Measurements from ENCODE around the gene NHP2. TPM values are rescaled to one million over a fixed set of nuclear protein-coding genes. Genes with fewer than 3 reads are reported as not detected.

The NHP2 gene
- total RNA-seq, 3 donors from 2014 or later (not counting 1 experiment from before 2014, with no cell fraction given): 39.2 to 43.5 (median 40.2) TPM

- no peaks in the 10 kb centered on the region for H3K9me3 ChIP-seq (ENCODE audit: control insufficient read depth, insufficient read depth, low read length)
- H3K4me1 ChIP-seq (ENCODE audit: control insufficient read depth, insufficient read depth, low read length): peaks cover 58% of the 10 kb centered on the region
- ATAC-seq (no peak), DNase-seq (no peak)
- H3K27ac ChIP-seq (ENCODE audit: low read length): no peak overlapping the region
- H3K36me3 ChIP-seq (ENCODE audit: control insufficient read depth, insufficient read depth, low read length): no peaks in the 10 kb centered on the region
- peaks cover 24% of the 10 kb centered on the region for H3K27me3 ChIP-seq (ENCODE audit: control insufficient read depth, insufficient read depth, low read length)
- no peak overlapping the region for H3K4me3 Mint-ChIP-seq
- H3K9me3 Mint-ChIP-seq: no peaks in the 10 kb centered on the region
- H3K4me3 ChIP-seq (ENCODE audit: low read length): no peak overlapping the region
- 82% methylated on average over 38 of the region's 38 CpGs for WGBS (ENCODE audit: insufficient coverage)
- TF ChIP-seq CTCF (IDR thresholded peaks at IDR 0.05): no peak
- no peak overlapping the region for H3K27ac Mint-ChIP-seq
- intact Hi-C loops (cut with micrococcal nuclease): no loop called here
- H3K4me1 Mint-ChIP-seq: peaks cover 6 to 25% of the 10 kb centered on the region in 2 donors
- no peaks in the 10 kb centered on the region for H3K36me3 Mint-ChIP-seq
- peaks cover 5 to 24% of the 10 kb centered on the region in 2 donors for H3K27me3 Mint-ChIP-seq (ENCODE audit: low read depth in 2 of 2)
Observed at GRCh38 chr5:178121391-178122276, 32.1 kb downstream of the NHP2 start.

GRCh38 chr5:178120607-178121357, 32.9 kb downstream of the NHP2 start:
- H3K27ac Mint-ChIP-seq: peak overlapping the region in 1 of 2 donors; percentile 22
- peaks cover 11 to 34% of the 10 kb centered on the region in 2 donors for H3K4me1 Mint-ChIP-seq
- ATAC-seq (peak; percentile 36 to 51 (median 43)), DNase-seq (peak; percentile 54 to 93)
- peak; percentile 68 for TF ChIP-seq CTCF (IDR thresholded peaks at IDR 0.05)
- peaks cover 24% of the 10 kb centered on the region for H3K27me3 ChIP-seq (ENCODE audit: control insufficient read depth, insufficient read depth, low read length)
- H3K4me3 ChIP-seq (ENCODE audit: low read length): no peak overlapping the region
- H3K27ac ChIP-seq (ENCODE audit: low read length): no peak overlapping the region
- H3K9me3 ChIP-seq (ENCODE audit: control insufficient read depth, insufficient read depth, low read length): no peaks in the 10 kb centered on the region
- no peaks in the 10 kb centered on the region for H3K36me3 Mint-ChIP-seq
- peaks cover 66% of the 10 kb centered on the region for H3K4me1 ChIP-seq (ENCODE audit: control insufficient read depth, insufficient read depth, low read length)
- 32% methylated on average over 29 of the region's 29 CpGs for WGBS (ENCODE audit: insufficient coverage)
- no peaks in the 10 kb centered on the region for H3K9me3 Mint-ChIP-seq
- intact Hi-C loops (cut with micrococcal nuclease): no loop called here
- peak overlapping the region; percentile 25 for H3K4me3 Mint-ChIP-seq
- H3K36me3 ChIP-seq (ENCODE audit: control insufficient read depth, insufficient read depth, low read length): no peaks in the 10 kb centered on the region
- H3K27me3 Mint-ChIP-seq (ENCODE audit: low read depth in 2 of 2): peaks cover 5 to 24% of the 10 kb centered on the region in 2 donors

- peaks cover 73% of the 10 kb centered on the region for H3K4me1 ChIP-seq (ENCODE audit: control insufficient read depth, insufficient read depth, low read length)
- 91% methylated on average over 27 of the region's 27 CpGs for WGBS (ENCODE audit: insufficient coverage)
- H3K4me1 Mint-ChIP-seq: peaks cover 18 to 41% of the 10 kb centered on the region in 2 donors
- no peak for TF ChIP-seq CTCF (IDR thresholded peaks at IDR 0.05)
- ATAC-seq (no peak), DNase-seq (no peak)
- H3K27me3 Mint-ChIP-seq (ENCODE audit: low read depth in 2 of 2): peaks cover 5 to 24% of the 10 kb centered on the region in 2 donors
- H3K9me3 ChIP-seq (ENCODE audit: control insufficient read depth, insufficient read depth, low read length): no peaks in the 10 kb centered on the region
- H3K4me3 Mint-ChIP-seq: no peak overlapping the region
- no peaks in the 10 kb centered on the region for H3K36me3 ChIP-seq (ENCODE audit: control insufficient read depth, insufficient read depth, low read length)
- no peak overlapping the region for H3K4me3 ChIP-seq (ENCODE audit: low read length)
- intact Hi-C loops (cut with micrococcal nuclease): loop anchor here (10.0 kb wide), 1 partner anchor 115 kb away; the partner anchor contains the start of gene PHYKPL
- H3K27ac Mint-ChIP-seq: no peak overlapping the region
- H3K9me3 Mint-ChIP-seq: no peaks in the 10 kb centered on the region
- peaks cover 24% of the 10 kb centered on the region for H3K27me3 ChIP-seq (ENCODE audit: control insufficient read depth, insufficient read depth, low read length)
- H3K36me3 Mint-ChIP-seq: no peaks in the 10 kb centered on the region
- H3K27ac ChIP-seq (ENCODE audit: low read length): no peak overlapping the region
Observed at GRCh38 chr5:178119915-178120606, 33.6 kb downstream of the NHP2 start.
